ENCODE measurements around the gene GUCA2B.

DNA sequence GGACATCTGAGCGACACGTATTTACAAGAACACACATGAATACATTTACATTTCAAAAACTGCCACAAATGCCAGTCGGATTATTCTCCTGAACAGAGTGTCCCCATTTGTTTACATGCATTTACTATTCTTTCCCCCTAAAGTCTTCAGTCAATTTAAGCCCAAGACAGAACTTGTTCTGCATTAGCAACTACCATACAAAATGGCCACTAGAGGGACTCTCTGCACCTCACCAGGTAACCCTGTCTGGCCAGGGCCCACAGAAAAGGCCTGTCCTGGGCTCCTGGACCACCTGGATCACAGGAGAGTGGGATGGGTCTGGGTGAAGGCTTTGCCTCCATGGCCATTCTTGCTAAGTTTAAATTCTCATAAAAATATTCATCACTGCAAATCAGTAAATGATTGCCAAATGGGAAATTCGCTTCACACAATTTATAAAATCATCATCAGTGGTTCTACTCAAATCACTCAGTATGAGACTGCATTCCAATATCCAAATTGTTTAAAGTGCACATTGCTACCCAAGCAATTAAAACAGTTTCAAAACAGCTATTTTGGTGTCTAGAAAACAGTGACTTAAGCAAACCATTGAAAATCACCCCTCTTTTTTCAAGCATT, 23.8 kb downstream of the GUCA2B start:
- TF ChIP-seq GATA2 (IDR thresholded peaks at IDR 0.05; ENCODE audit: low read depth, low read length) = no peak
- TF ChIP-seq GATA3 (IDR thresholded peaks at IDR 0.05; ENCODE audit: low read depth, low read length) = no peak
